ENCODE measurements around the gene AACS.
"Not testable (repeated sequence)": the region's sequence is repeated elsewhere in the genome, so short reads cannot be mapped to it uniquely, and the experiment has no call there.

AACS gene

DNA sequence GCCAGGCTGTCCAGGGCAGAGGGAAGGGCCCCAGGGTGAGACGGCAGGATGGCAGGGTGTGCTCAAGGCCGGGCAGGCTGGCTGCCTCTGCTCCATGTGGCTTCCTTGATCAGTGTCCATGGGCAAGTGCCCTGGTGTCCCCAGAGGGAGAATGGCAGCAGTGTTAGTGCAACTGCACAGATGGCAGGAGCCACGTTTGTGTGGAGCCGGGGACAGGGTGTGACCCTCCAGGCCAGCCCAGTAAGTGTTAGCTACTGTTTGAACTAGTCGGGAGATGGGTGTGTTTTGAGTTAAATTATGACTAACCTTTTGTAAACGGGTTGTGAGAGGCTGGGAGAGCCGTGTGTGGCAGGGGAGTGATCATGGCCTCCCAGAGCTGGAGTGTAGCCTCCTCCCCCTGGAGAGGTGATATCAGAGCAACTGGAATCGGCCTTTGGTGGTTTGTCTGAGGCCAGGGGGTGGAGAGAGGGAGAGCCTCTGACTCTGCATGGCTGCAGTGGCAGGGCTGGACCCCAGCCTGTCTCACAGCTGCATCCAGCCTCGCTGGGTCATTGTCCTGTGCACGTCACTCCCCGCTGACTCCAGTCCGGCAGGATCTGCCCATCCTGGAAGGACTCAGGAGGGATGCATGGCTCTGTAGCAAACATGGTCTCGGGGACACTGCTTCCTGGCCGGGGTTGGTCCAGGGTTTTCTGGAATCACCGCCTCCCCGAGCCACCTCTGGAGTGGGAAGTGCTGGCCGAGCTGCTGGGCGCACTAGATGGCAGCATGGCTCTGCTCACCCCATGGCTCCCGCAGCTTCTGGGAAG lies 27.8 kb downstream of the AACS start:
- no peak for DNase-seq

DNA sequence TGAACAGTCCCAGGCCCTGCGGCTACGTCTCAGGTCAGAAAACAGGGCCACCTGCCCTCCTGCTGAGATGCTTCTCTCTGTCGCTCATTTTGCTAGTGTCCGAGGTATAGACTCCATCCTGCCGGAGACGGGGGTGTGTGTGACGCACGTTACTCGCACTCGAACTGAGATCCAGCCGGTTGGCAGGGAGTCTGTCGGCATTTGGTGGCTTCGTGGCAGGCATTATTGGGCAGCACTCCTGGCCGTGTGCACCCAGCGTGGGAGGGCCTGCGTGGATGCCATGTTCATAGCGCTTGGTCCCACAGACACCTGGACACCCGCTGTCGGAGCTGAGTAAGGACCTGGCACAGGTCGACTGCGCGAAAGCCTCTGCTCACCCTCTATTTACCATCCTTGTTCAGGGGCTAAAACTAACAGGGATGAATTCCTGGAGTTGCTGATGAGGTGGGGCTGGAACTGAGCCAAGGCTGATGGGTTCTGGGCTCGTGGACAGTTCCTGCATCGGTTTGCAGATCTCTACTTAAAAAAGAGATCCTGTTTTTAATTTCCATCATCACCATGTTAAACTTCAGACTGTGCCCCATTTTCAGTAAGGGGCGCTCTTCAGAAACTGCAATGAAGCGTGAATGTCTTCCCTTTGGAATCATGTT lies 28.6 kb downstream of the AACS start:
- no peak for DNase-seq

DNA sequence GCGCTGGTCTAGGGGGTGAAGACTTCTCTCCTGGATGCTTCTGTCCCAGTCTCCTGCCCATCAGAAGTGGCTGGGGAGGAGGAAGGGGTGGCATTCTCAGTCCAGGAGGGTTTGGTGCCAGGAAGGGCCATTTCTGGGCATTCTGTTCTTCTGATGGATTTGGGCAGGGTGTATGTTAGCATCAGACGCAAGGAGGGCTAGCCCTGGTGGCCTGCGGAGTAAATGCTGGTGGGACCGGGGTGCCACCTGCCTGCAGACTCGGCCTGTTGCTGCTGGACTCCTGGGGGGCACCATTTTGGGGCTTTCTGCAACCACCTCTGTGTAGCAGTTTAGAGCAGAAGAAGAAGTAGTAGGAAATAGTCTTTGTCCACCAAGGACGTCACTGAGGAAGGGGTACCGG lies 31.7 kb downstream of the AACS start:
- DNase-seq = no peak

DNA sequence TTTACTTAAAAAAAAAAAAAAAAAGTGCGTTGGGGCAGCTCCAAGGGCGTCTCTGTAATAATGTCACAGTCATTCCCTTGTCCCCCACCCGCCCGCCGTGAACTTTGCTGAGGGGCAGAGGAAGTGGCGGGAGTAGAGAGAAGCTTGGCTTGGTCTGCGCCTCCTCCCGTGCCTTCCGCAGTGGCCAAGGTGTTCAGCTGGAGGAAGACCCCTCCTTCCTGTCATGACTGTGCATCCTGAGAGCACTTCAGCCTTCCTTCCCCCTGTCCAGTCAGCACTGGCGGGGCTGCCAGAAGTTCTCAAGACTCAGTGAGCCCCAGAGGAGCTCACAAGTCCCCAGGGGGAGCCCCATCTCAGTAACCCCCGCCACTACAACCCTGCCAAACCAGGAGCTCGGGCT lies 32.2 kb downstream of the AACS start:
- no peak for DNase-seq

DNA sequence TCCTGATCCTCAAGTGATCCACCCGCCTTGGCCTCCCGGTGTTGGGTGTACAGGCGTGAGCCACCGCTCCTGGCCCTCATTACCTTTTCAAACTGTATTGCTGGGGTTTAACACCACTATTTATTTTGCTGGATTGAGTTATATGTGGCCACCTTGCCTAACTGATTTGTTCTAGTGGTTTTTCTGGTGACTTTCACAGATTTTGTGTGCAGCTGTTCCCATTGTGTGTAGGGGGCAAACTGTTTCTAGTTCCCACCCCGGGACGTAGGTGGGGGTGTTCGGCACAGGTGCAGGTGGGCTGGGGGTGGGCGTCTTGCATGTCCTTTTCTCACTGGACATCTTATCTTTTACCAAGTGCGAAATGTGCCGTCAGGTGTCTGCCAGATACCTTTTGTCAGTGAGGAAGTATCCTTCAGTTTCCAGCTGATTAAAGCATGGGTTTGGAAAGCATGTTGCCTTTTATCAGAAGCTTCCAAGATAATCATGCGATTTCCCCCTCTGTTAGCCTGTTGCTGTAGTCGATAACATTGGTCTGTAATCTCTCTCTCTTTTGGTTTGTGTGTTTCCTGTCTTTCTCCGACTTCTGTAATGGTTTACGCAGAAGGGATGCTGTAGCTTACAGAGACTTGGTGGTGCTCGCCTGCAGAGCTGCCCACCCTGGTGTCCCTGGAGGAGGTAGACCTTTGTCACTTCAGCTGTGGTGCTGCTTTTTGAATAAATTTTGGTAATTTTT lies 33.6 kb downstream of the AACS start:
- DNase-seq = no peak

DNA sequence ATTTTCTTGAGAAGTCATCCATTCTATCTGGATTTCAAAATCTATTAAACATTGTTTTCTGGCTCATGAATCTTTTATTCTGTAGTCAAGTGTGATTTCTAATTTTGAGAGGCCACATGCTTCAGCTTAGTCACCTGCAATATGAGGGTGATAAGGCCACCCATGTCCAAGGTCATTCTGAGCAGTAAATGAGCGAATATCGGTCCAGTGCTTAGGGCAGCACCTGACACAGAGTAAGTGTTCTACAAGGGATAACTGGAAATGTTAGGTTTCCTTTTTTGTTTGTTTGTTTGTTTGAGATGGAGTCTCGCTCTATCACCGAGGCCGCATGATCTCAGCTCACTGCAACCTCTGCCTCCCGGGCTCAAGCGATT lies 34.2 kb downstream of the AACS start:
- DNase-seq = no peak

DNA sequence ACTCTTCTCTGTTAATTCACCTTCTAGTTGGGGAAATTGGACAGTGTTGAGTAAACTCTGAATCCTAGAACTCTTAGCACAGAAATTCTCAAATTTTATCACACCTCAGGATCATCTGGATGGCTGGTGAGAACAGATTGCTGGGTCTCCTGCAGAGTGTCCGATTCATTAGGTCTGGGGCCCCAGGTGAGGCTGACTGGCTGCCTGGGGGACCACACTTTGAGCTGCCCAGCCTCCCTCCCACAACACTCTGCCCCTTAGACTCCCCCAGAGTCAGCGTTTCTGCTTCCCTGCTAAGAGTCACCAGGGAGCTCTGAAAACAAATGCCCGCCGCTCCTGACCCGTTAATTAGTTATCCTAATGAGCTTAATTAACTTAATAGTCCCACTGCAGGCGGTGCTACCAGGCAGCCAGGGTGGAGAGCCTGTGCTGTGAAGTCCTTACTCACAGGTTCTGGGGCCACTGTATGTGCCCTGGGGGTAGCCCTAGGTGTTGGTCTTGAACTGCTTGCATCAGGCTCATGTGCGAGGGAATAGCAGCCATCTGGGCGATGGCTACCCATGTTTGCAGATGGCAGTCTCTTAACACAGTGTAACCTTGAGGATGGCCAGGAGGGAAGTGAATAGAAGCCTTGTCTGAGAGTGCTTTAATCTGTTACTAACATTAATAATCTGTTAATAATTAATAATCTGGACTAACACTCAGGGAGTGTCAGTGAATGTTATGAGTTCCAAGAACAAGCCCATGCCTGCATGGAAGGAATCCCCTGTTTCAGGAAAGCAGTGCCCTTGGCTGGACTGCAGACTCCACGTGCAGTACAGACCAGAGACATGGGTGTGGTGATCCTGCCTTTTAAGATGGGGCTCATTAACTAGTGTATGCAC lies 35.6 kb downstream of the AACS start:
- DNase-seq = no peak

DNA sequence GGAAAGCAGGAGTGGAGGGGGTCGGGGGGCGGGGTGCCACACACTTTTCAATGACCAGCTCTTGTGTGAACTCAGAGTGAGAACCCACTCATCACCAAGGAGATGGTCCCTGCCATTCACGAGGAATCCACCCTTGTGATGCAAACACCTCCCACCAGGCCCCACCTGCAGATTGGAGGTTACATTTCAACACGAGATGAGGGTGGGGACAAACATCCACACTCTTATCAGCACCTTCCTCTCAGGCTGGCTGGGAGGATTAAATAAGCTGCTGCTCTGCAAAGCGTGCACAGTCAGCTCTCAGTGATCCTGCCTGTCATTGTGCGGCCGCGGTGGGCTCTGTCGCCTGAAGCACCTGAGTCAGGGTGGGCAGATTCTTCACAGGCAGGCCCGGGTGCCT lies 39.7 kb downstream of the AACS start:
- no peak for DNase-seq

DNA sequence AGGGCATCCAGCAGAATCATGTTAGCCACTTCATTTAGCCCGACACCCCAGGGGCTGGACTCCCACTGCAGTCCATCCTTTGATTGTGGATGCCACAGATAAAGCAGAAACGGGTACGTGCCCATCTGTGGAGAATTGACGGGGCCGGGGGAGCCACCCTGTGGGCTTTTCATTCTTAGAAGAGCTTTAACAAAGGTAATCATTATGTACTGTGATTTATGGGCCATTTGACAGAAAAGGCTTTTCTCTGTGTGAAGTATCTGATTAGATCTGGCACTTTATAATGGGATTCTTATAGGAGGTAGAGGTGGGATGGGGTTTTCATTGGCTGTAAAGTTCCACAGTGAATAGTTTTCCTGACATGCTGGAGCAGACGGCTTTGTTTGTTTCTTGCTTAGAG lies 40.4 kb downstream of the AACS start:
- DNase-seq = no peak

DNA sequence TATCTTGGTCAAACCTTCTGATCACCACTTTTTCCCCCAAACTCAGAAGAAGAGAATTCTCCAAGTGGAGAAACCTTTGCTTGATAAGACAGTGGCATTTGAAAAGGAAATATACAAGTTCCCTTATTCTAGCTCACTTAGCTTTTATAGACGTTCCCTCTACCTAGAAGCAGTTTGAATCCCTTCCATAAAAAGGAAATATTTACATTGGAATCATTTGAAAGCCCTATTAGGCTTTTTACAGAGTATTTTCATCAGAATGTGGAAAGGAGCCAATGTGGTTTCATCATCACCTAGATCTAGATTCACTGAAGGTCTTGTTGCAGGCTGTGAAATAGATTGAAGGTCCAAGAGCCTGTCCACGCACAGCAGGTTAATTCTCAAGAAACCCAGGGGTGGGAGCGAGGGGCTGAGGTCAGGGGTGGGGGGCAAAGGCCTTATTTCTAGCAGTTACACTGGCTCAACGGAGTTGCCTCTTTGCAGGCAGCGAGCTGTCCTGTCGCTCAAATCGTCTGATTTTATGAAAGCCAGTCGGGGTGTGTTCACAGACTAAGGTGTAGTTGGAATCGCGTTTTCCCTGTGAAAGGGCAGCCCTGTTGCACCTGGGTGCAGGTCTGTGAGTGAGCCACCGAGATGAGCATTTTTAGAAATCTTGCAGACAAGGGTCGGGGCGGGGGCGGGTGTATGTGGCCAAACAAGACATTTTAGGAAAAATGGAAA lies 45.6 kb downstream of the AACS start:
- no peak for DNase-seq

DNA sequence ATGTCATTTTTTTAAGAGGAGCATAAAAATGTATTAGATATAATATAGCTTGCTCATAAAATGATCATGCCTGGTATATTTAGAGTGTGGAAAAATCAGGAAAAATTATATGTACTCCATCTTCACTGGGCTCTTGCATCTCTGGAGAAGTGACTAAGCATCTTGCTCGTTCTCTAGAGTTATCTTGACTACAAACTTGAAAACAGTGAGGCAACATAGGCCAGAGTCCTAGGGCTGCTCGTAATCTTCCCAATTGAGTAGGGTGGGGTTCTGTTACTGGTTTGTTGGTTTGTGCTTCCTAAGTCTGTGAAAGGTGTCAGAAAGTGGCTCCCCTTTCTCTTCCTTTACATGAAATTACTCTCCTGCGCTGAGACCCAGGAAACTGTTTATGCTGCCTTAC lies 46.2 kb downstream of the AACS start:
- DNase-seq = no peak

DNA sequence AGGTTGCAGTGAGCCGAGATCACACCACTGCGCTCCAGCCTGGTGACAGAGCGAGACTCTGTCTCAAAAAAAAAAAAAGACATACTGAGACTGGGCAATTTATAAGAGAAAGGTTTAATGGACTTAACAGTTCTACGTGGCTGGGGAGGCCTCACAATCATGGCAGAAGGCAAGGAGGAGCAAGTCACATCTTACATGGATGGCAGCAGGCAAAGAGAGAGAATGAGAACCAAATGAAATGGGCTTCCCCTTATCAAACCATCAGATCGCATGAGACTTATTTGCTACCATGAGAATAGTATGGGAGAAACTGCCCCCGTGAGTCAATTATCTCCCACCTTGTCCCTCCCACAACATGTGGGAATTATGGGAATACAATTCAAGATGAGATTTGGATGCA lies 47.4 kb downstream of the AACS start:
- DNase-seq = not testable (repeated sequence)

DNA sequence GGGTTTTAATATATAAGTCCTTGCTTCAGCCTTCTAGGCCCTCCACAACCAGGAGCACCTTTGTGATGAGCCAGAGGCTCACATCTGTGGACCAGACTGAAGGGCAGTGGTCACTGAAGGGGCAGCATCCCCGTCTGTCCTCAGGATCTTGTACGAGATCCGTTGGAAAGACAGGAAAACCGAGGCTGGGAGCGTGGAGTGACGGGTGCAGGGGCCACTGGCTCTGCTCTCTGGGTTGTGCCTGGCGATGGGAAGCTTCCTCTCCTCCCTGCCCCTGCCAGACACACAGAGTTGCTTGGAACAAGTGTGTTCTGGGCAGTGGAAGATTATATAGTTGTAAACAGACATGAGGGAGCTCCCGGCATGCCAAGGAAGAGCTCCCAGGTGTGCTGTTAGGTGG lies 48.0 kb downstream of the AACS start:
- no peak for DNase-seq

DNA sequence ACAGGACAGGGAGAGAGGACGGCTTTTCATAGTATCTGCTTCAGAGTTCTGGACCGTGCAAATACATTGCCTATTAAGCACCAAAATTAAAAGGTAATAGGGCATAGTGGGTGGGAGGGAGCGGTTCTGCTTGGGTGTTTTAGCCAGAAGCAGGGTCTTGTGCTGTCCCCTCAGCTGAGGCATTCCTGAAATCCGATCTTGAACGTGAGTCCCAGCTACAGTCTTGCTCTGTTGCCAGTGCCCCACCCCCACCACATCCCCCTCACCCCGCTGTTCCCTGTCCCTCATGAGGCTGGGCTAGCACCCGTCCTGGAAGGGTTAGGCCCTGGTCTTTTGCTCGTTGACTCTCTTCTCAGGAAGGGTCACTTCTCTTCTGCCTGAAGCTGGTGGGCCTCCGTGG lies 48.6 kb downstream of the AACS start:
- DNase-seq = no peak

DNA sequence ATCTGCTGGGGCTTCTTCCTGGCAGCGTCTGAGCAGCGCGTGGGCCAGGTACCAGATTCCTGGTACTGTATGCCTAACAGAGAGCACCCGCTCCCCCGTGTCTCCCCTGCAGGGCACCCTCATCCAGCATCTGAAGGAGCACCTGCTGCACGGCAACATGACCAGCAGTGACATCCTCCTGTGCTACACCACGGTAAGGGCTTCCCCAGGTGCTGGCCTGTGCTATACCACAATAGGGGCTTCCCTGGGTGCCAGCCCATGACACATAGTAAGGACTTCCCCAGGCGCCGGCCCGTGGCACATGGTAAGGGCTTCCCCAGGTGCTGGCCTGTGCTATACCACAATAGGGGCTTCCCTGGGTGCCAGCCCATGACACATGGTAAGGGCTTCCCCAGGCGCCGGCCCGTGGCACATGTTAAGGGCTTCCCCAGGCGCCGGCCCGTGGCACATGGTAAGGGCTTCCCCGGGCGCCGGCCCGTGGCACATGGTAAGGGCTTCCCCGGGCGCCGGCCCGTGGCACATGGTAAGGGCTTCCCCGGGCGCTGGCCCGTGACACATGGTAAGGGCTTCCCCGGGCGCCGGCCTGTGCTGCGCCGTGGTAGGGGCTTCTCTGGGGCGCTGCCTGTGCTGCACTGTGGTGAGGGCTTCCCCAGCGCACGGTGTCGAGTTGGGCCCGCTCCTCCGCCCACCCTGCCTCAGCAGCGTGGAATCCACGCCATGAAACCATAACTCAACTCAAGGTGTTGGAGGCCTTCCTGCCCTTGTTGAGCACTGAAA lies 49.3 kb downstream of the AACS start:
- no peak for DNase-seq

DNA sequence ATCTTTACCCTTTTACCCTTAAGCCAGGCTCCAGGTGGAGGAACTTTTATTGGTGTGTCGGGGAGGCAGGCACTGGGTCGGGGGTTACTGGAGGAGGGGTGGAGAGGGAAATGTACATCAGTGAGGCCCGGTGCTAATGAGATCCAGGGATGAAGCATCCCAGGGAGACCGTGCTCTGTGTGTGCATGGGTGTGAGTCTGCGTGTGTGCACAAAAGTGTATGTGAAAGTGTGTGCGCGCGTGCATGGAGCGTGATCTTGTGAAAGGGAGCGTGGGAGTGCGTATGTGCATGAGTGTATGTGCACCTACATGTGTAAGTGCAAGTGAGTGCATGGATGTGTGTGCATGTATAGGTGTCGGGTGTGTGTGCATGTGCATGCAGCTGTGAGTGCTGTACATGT lies 55.3 kb downstream of the AACS start:
- DNase-seq = no peak

DNA sequence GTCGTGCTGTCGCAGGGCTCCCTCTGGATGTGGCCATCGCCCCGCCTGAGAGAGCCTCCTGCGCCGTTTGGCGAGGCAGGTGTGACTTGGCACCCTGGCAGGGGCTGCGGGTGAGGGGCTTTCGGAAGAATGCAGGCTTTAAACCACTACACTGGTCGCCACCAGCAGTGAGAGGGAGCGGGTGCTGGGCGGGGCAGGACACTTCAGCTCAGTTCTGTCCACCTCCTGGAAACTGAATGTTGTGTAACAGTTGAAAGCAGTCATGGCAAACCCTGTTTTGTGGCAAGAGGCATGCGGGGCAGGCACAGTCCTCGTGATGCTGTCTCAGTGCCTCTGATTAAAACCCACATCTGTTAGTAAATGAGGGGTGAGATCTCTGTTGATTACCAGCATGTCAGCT lies 55.9 kb downstream of the AACS start:
- no peak for DNase-seq

DNA sequence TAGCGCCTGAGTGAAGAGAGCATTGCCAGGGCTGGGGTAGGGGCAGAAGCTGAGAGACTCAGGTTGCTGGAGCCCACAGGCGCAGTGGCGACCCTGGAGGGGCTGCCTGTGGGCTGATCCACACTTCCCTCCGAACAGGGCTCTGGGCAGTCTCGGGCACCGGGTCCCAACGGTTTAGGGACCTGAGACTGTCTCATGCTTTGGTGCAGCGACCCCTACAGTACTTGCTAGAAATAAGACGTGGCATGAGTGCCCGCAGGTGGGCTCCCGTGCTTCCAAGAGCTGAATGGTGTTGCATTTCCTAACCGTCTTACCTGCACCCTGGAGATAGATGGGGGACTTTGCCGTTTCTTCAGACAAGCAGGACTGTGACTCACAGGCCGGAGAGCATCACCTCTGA lies 57.4 kb downstream of the AACS start:
- no peak for DNase-seq

DNA sequence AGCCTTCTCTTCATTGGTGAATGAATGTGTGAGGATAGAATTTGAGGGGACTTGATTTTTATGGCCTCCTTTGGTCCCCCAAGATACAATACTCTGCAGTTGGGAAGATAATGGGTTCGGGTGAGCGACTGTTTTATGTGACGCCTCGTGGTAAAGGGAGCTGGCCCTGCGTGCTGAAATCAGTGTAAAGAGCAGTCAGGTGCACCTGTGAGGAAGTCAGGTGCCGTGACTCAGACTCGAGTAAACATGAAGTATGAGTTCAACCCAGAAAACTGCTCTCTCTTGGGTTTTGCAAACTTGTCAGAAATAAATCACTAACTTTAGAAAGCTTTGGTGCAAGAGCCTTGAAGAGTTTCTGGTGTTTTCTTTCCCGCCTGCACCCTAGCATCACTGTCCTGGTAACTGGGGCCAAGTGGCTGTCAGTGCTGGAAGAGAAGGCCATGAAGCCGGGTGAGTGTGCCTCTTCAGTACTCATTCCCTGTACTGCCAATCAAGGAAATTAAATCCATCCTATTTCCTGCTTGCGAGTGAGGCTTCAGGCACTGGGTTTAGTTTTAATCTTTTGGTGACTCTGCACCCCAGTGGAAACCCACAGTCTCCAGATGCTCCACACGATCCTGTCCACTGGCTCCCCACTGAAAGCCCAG lies 59.2 kb downstream of the AACS start:
- no peak for DNase-seq

DNA sequence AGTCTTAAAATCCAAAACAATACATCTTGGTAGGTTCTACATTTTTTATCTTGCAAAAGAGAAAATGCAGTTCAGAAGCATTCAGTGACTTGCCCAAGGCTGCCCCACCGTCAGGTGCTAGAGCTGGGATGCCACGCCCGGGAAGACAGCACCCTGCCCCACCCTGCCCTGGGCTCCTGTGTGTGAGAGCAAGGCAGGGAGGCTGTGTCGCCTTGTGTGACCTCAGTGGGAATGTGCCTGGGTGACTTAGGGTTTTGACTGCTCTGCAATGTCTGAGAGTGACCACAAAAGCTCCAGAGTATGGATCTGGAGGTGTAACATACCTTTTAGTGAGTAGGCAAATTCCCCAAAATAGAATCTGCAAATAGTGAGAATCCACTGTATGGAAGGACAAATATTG lies 60.0 kb downstream of the AACS start:
- no peak for DNase-seq
